Mononuclear cell (primary cell): Measurements from ENCODE around the gene ENDOU. TPM values are rescaled to one million over a fixed set of nuclear protein-coding genes. Genes with fewer than 3 reads are reported as not detected.

Source experiments
- H3K27me3 ChIP-seq: 2 replicates; pipeline ENCODE4 v1.6.0; 2011; ENCODE audit warnings: low read length, control low read depth; ENCODE audit not compliant: insufficient read depth
- H3K4me1 ChIP-seq: 2 replicates; pipeline ENCODE4 v1.5.1; 2011; ENCODE audit warnings: mild to moderate bottlenecking, low read length, control low read depth; ENCODE audit not compliant: insufficient read depth
- H3K4me3 ChIP-seq: 2 replicates; pipeline ENCODE4 v1.5.1; 2011; ENCODE audit warnings: mild to moderate bottlenecking, low read length, moderate library complexity
- H3K9me3 ChIP-seq: 2 replicates; pipeline ENCODE4 v1.5.1; 2011; ENCODE audit warnings: low read depth, mild to moderate bottlenecking, control low read depth, low read length
- total RNA-seq: library from RNA; depleted of rRNA; stranded (reverse); fragments of >200 nt; gene quantifications from one replicate; pipeline ENCODE4 v1.2.3, GENCODE V29; 2012

ENDOU gene
- total RNA-seq, 1 donor, result not detected

GRCh38 chr12:47750916-47751470, 25.7 kb upstream of the ENDOU start:
- Histone ChIP-seq H3K9me3 (no peaks in the 10 kb centered on the region), H3K27me3 (no peaks in the 10 kb centered on the region), H3K4me3 (no peak overlapping the region), H3K4me1 (peaks cover 31% of the 10 kb centered on the region)

- Histone ChIP-seq H3K4me1 (peaks cover 24% of the 10 kb centered on the region), H3K9me3 (no peaks in the 10 kb centered on the region), H3K27me3 (no peaks in the 10 kb centered on the region), H3K4me3 (no peak overlapping the region)
These were observed 25.0 kb upstream of the ENDOU start for GRCh38 chr12:47750229-47750798.

GRCh38 chr12:47748899-47749298, 23.6 kb upstream of the ENDOU start:
- H3K4me3 ChIP-seq, result no peak overlapping the region
- peaks cover 22% of the 10 kb centered on the region for H3K4me1 ChIP-seq
- no peaks in the 10 kb centered on the region for H3K27me3 ChIP-seq
- no peaks in the 10 kb centered on the region for H3K9me3 ChIP-seq

GRCh38 chr12:47748507-47748828, 23.2 kb upstream of the ENDOU start:
- no peaks in the 10 kb centered on the region for H3K9me3 ChIP-seq
- H3K4me3 ChIP-seq, result no peak overlapping the region
- no peaks in the 10 kb centered on the region for H3K27me3 ChIP-seq
- H3K4me1 ChIP-seq, result peaks cover 18% of the 10 kb centered on the region

GRCh38 chr12:47747596-47748506, 22.6 kb upstream of the ENDOU start:
- Histone ChIP-seq H3K27me3 (no peaks in the 10 kb centered on the region), H3K9me3 (no peaks in the 10 kb centered on the region), H3K4me3 (no peak overlapping the region), H3K4me1 (peaks cover 14% of the 10 kb centered on the region)

- H3K4me1 ChIP-seq, result peaks cover 14% of the 10 kb centered on the region
- H3K9me3 ChIP-seq, result no peaks in the 10 kb centered on the region
- H3K27me3 ChIP-seq, result no peaks in the 10 kb centered on the region
- no peak overlapping the region for H3K4me3 ChIP-seq
These were observed 21.8 kb upstream of the ENDOU start for GRCh38 chr12:47747126-47747525.

GRCh38 chr12:47746523-47746922, 21.2 kb upstream of the ENDOU start:
- no peaks in the 10 kb centered on the region for H3K27me3 ChIP-seq
- H3K4me3 ChIP-seq, result no peak overlapping the region
- H3K4me1 ChIP-seq, result peaks cover 19% of the 10 kb centered on the region
- no peaks in the 10 kb centered on the region for H3K9me3 ChIP-seq

GRCh38 chr12:47746073-47746472, 20.8 kb upstream of the ENDOU start:
- Histone ChIP-seq H3K4me3 (no peak overlapping the region), H3K9me3 (no peaks in the 10 kb centered on the region), H3K4me1 (peaks cover 24% of the 10 kb centered on the region), H3K27me3 (no peaks in the 10 kb centered on the region)

- H3K4me3 ChIP-seq, result no peak overlapping the region
- H3K27me3 ChIP-seq, result no peaks in the 10 kb centered on the region
- no peaks in the 10 kb centered on the region for H3K9me3 ChIP-seq
- H3K4me1 ChIP-seq, result peaks cover 29% of the 10 kb centered on the region
These were observed 20.3 kb upstream of the ENDOU start for GRCh38 chr12:47745485-47746041.

GRCh38 chr12:47744778-47745436, 19.6 kb upstream of the ENDOU start:
- Histone ChIP-seq H3K9me3 (no peaks in the 10 kb centered on the region), H3K4me3 (no peak overlapping the region), H3K27me3 (no peaks in the 10 kb centered on the region), H3K4me1 (peaks cover 36% of the 10 kb centered on the region)

GRCh38 chr12:47744005-47744651, 18.8 kb upstream of the ENDOU start:
- H3K4me1 ChIP-seq, result peaks cover 42% of the 10 kb centered on the region
- H3K27me3 ChIP-seq, result no peaks in the 10 kb centered on the region
- no peak overlapping the region for H3K4me3 ChIP-seq
- no peaks in the 10 kb centered on the region for H3K9me3 ChIP-seq

- no peaks in the 10 kb centered on the region for H3K27me3 ChIP-seq
- no peaks in the 10 kb centered on the region for H3K9me3 ChIP-seq
- no peak overlapping the region for H3K4me3 ChIP-seq
- peaks cover 42% of the 10 kb centered on the region for H3K4me1 ChIP-seq
These were observed 18.1 kb upstream of the ENDOU start for GRCh38 chr12:47743311-47743860.

GRCh38 chr12:47742253-47742825, 17.0 kb upstream of the ENDOU start:
- H3K27me3 ChIP-seq, result no peaks in the 10 kb centered on the region
- H3K9me3 ChIP-seq, result no peaks in the 10 kb centered on the region
- peaks cover 40% of the 10 kb centered on the region for H3K4me1 ChIP-seq
- no peak overlapping the region for H3K4me3 ChIP-seq

- no peak overlapping the region for H3K4me3 ChIP-seq
- H3K4me1 ChIP-seq, result peaks cover 30% of the 10 kb centered on the region
- no peaks in the 10 kb centered on the region for H3K27me3 ChIP-seq
- no peaks in the 10 kb centered on the region for H3K9me3 ChIP-seq
These were observed 16.0 kb upstream of the ENDOU start for GRCh38 chr12:47741340-47741703.
